ENCODE results near the gene TSKU. TPM values are rescaled to one million over a fixed set of nuclear protein-coding genes. Genes with fewer than 3 reads are reported as not detected.

TSKU gene
- total and polyA plus RNA-seq, 2 donors (not counting 1 experiment from before 2014, with no cell fraction given), result 5.0 to 10.6 TPM

GRCh38 chr11:76753950-76754349 lies 29.2 kb upstream of the TSKU start:
- DNase-seq (ENCODE audit: low read depth in 2 of 2), result no peak
- peaks cover 12% of the 10 kb centered on the region for H3K4me1 ChIP-seq (ENCODE audit: control insufficient read depth, extremely low read depth, insufficient read depth, low read length)
- no peaks in the 10 kb centered on the region for H3K79me2 ChIP-seq (ENCODE audit: control insufficient read depth, insufficient read depth, low read length)
- peaks cover 4% of the 10 kb centered on the region for H3K27me3 ChIP-seq (ENCODE audit: control insufficient read depth, insufficient read depth, low read length)
- H2AFZ ChIP-seq (ENCODE audit: low read length), result no peak overlapping the region
- no peaks in the 10 kb centered on the region for H4K20me1 ChIP-seq (ENCODE audit: control insufficient read depth, extremely low read depth, insufficient read depth, low read length)
- no peaks in the 10 kb centered on the region for H3K36me3 ChIP-seq (ENCODE audit: control insufficient read depth, insufficient read depth, low read length)
- no peaks in the 10 kb centered on the region for H3K9me3 ChIP-seq (ENCODE audit: control insufficient read depth, insufficient read depth, low read depth, low read length)
- H3K9ac ChIP-seq (ENCODE audit: insufficient read depth, low read length), result no peak overlapping the region
- H3K4me3 ChIP-seq (replicated peaks in 1 of 4; ENCODE audit: control extremely low read depth in 1 of 4, insufficient read depth in 1 of 4, low read depth in 3 of 4, low read length in 4 of 4), result no peak overlapping the region
- H3K27ac ChIP-seq (ENCODE audit: insufficient read depth, low read length), result no peak overlapping the region
- H3K4me2 ChIP-seq (ENCODE audit: extremely low read depth, insufficient read depth, low read length), result no peak overlapping the region
- TF ChIP-seq EZH2 (IDR thresholded peaks at IDR 0.05; ENCODE audit: low read length, missing control alignments) (no peak), CTCF (conservative IDR thresholded peaks at IDR 0.05 in 1 of 2, IDR thresholded peaks at IDR 0.05 in 1 of 2; ENCODE audit: low read depth in 1 of 2, low read length in 2 of 2) (no peak)

- Histone ChIP-seq H2AFZ (ENCODE audit: low read length) (no peak overlapping the region), H4K20me1 (ENCODE audit: control insufficient read depth, extremely low read depth, insufficient read depth, low read length) (no peaks in the 10 kb centered on the region), H3K27ac (ENCODE audit: insufficient read depth, low read length) (no peak overlapping the region), H3K4me2 (ENCODE audit: extremely low read depth, insufficient read depth, low read length) (no peak overlapping the region), H3K4me3 (replicated peaks in 1 of 4; ENCODE audit: control extremely low read depth in 1 of 4, insufficient read depth in 1 of 4, low read depth in 3 of 4, low read length in 4 of 4) (no peak overlapping the region), H3K79me2 (ENCODE audit: control insufficient read depth, insufficient read depth, low read length) (no peaks in the 10 kb centered on the region), H3K27me3 (ENCODE audit: control insufficient read depth, insufficient read depth, low read length) (peaks cover 4% of the 10 kb centered on the region), H3K9me3 (ENCODE audit: control insufficient read depth, insufficient read depth, low read depth, low read length) (no peaks in the 10 kb centered on the region), H3K9ac (ENCODE audit: insufficient read depth, low read length) (no peak overlapping the region), H3K4me1 (ENCODE audit: control insufficient read depth, extremely low read depth, insufficient read depth, low read length) (peaks cover 12% of the 10 kb centered on the region), H3K36me3 (ENCODE audit: control insufficient read depth, insufficient read depth, low read length) (no peaks in the 10 kb centered on the region)
- DNase-seq (ENCODE audit: low read depth in 2 of 2), result no peak
- TF ChIP-seq EZH2 (IDR thresholded peaks at IDR 0.05; ENCODE audit: low read length, missing control alignments) (no peak), CTCF (conservative IDR thresholded peaks at IDR 0.05 in 1 of 2, IDR thresholded peaks at IDR 0.05 in 1 of 2; ENCODE audit: low read depth in 1 of 2, low read length in 2 of 2) (no peak)
Measured at GRCh38 chr11:76756341-76756741, 26.8 kb upstream of the TSKU start.

- Histone ChIP-seq H3K4me3 (replicated peaks in 1 of 4; ENCODE audit: control extremely low read depth in 1 of 4, insufficient read depth in 1 of 4, low read depth in 3 of 4, low read length in 4 of 4) (no peak overlapping the region), H3K4me2 (ENCODE audit: extremely low read depth, insufficient read depth, low read length) (no peak overlapping the region), H3K36me3 (ENCODE audit: control insufficient read depth, insufficient read depth, low read length) (no peaks in the 10 kb centered on the region), H3K27ac (ENCODE audit: insufficient read depth, low read length) (no peak overlapping the region), H3K9me3 (ENCODE audit: control insufficient read depth, insufficient read depth, low read depth, low read length) (no peaks in the 10 kb centered on the region), H3K27me3 (ENCODE audit: control insufficient read depth, insufficient read depth, low read length) (peaks cover 4% of the 10 kb centered on the region), H3K79me2 (ENCODE audit: control insufficient read depth, insufficient read depth, low read length) (no peaks in the 10 kb centered on the region), H3K9ac (ENCODE audit: insufficient read depth, low read length) (no peak overlapping the region), H3K4me1 (ENCODE audit: control insufficient read depth, extremely low read depth, insufficient read depth, low read length) (peaks cover 3% of the 10 kb centered on the region), H2AFZ (ENCODE audit: low read length) (no peak overlapping the region), H4K20me1 (ENCODE audit: control insufficient read depth, extremely low read depth, insufficient read depth, low read length) (no peaks in the 10 kb centered on the region)
- no peak for DNase-seq (ENCODE audit: low read depth in 2 of 2)
- TF ChIP-seq CTCF (conservative IDR thresholded peaks at IDR 0.05 in 1 of 2, IDR thresholded peaks at IDR 0.05 in 1 of 2; ENCODE audit: low read depth in 1 of 2, low read length in 2 of 2) (no peak), EZH2 (IDR thresholded peaks at IDR 0.05; ENCODE audit: low read length, missing control alignments) (no peak)
Measured at GRCh38 chr11:76758311-76758710, 24.8 kb upstream of the TSKU start.
